SK-N-SH (cell line): ENCODE measurements around the gene SH2D3A. TPM values are rescaled to one million over a fixed set of nuclear protein-coding genes. Genes with fewer than 3 reads are reported as not detected.

Source experiments
- CTCF ChIA-PET: fragments of 300-600, 350-600 bp; formaldehyde crosslinking; extraction: SDS; loops from one replicate; lab custom pipeline; 2021; lab: Yijun Ruan, JAX
- POLR2A ChIA-PET: fragments of 350-600 bp; sonication (Branson Sonifier 250); formaldehyde crosslinking; extraction: SDS; loops from one replicate; lab custom pipeline; 2020; ENCODE audit warnings: antibody characterized with exemption, inconsistent platforms; lab: Yijun Ruan, JAX
- DNase-seq: peaks from one replicate; pipeline ENCODE4 v3.0.0; 2012
- H2AFZ ChIP-seq: fragments of 200-600 bp; sonication (generic); 2 replicates; pipeline ENCODE4 v1.8.1; 2016; ENCODE audit warnings: antibody characterized with exemption, mild to moderate bottlenecking, low read depth
- H3F3A ChIP-seq: fragments of 200-600 bp; sonication (generic); replicated peaks from 2 replicates; pipeline ENCODE3; 2016; ENCODE audit warnings: antibody characterized with exemption, mild to moderate bottlenecking; ENCODE audit not compliant: insufficient read depth
- H3K27ac ChIP-seq, 2 experiments: fragments of 200-500 bp in 1 of 2; fragments of 200-600 bp in 1 of 2; sonication (Bioruptor generic) in 1 of 2; sonication (generic), shearing (Covaris generic) in 1 of 2; 2 replicates each; pipeline versions ENCODE4 v1.5.1 to v1.6.1; 2014 to 2016; ENCODE audit warnings: low read depth in 2 of 2, inconsistent platforms in 1 of 2, low read length in 1 of 2, mild to moderate bottlenecking in 1 of 2, mixed read lengths in 1 of 2
- H3K27me3 ChIP-seq: fragments of 200-600 bp; sonication (generic), shearing (Covaris generic); 2 replicates; pipeline ENCODE4 v1.6.1; 2016; ENCODE audit warnings: mixed run types; ENCODE audit not compliant: insufficient read depth
- H3K36me3 ChIP-seq, 2 experiments: fragments of 200-500 bp in 1 of 2; fragments of 200-600 bp in 1 of 2; sonication (Bioruptor generic) in 1 of 2; sonication (generic) in 1 of 2; replicated peaks in 1 of 2; 2 replicates each; pipeline versions ENCODE3 to v1.5.1; 2014 to 2016; ENCODE audit warnings: low read length in 1 of 2, mild to moderate bottlenecking in 1 of 2; ENCODE audit not compliant: insufficient read depth in 2 of 2, control insufficient read depth in 1 of 2
- H3K4me1 ChIP-seq, 2 experiments: fragments of 200-500 bp in 1 of 2; fragments of 200-600 bp in 1 of 2; sonication (Bioruptor generic) in 1 of 2; sonication (generic), shearing (Covaris generic) in 1 of 2; 2 replicates each; pipeline versions ENCODE4 v1.5.1 to v1.6.1; 2014 to 2016; ENCODE audit warnings: low read depth in 1 of 2, low read length in 1 of 2, mixed run types in 1 of 2; ENCODE audit not compliant: insufficient read depth in 2 of 2, control insufficient read depth in 1 of 2
- H3K4me2 ChIP-seq: fragments of 200-600 bp; sonication (generic), shearing (Covaris generic); 2 replicates; pipeline ENCODE4 v1.6.1; 2017; ENCODE audit warnings: mixed run types
- H3K4me3 ChIP-seq, 2 experiments: fragments of 200-500 bp in 1 of 2; fragments of 200-600 bp in 1 of 2; sonication (Bioruptor generic) in 1 of 2; sonication (generic), shearing (Covaris generic) in 1 of 2; 2 replicates each; pipeline versions ENCODE4 v1.5.1 to v1.8.1; 2014 to 2016; ENCODE audit warnings: low read depth in 2 of 2, inconsistent platforms in 1 of 2, low read length in 1 of 2, mild to moderate bottlenecking in 1 of 2, mixed read lengths in 1 of 2, moderate library complexity in 1 of 2
- H3K79me2 ChIP-seq: fragments of 200-600 bp; sonication (generic); 2 replicates; pipeline ENCODE4 v1.8.1; 2017; ENCODE audit warnings: mild to moderate bottlenecking; ENCODE audit not compliant: insufficient read depth
- H3K9ac ChIP-seq: fragments of 200-600 bp; sonication (generic); 2 replicates; pipeline ENCODE4 v1.6.1; 2017; ENCODE audit warnings: mixed run types
- H3K9me2 ChIP-seq: fragments of 200-600 bp; sonication (generic); 2 replicates; pipeline ENCODE4 v1.6.1; 2017; ENCODE audit warnings: mixed run types
- H3K9me3 ChIP-seq: fragments of 200-600 bp; sonication (generic); 2 replicates; pipeline ENCODE4 v1.6.1; 2017; ENCODE audit warnings: mixed run types, mild to moderate bottlenecking, moderate library complexity
- H4K20me1 ChIP-seq: fragments of 200-600 bp; sonication (generic); 2 replicates; pipeline ENCODE4 v1.6.1; 2017; ENCODE audit warnings: mild to moderate bottlenecking, mixed run types; ENCODE audit not compliant: insufficient read depth
- CHD2 ChIP-seq: fragments of 150-350 bp; IDR thresholded peaks from 2 replicates; pipeline ENCODE4 v1.6.1; 2018; ENCODE audit warnings: low read length; ENCODE audit not compliant: partially characterized antibody
- CTCF ChIP-seq: fragments of 200-600 bp; sonication (generic); IDR thresholded peaks from 2 replicates; pipeline ENCODE4 v1.6.1; 2017; ENCODE audit warnings: antibody characterized with exemption, mild to moderate bottlenecking, moderate library complexity
- FOSL2 ChIP-seq: IDR thresholded peaks from 2 replicates; pipeline ENCODE4 v1.4.0; 2012; ENCODE audit warnings: low read depth, mild to moderate bottlenecking, moderate library complexity, borderline replicate concordance
- NFIC ChIP-seq: IDR thresholded peaks from 2 replicates; pipeline ENCODE4 v1.4.0; 2012; ENCODE audit warnings: borderline replicate concordance
- RCOR1 ChIP-seq: fragments of 150-350 bp; IDR thresholded peaks from 2 replicates; pipeline ENCODE4 v1.6.1; 2017; ENCODE audit warnings: antibody characterized with exemption, low read length
- REST ChIP-seq: IDR thresholded peaks from 2 replicates; pipeline ENCODE4 v1.6.1; 2012; ENCODE audit warnings: mild to moderate bottlenecking, low read depth, low read length, moderate library complexity
- RXRA ChIP-seq: IDR thresholded peaks from 2 replicates; pipeline ENCODE4 v1.4.0; 2012; ENCODE audit warnings: low read depth, mild to moderate bottlenecking, borderline replicate concordance
- TEAD4 ChIP-seq: IDR thresholded peaks from 2 replicates; pipeline ENCODE4 v1.4.0; 2012; ENCODE audit warnings: mild to moderate bottlenecking, borderline replicate concordance; ENCODE audit not compliant: insufficient read depth
- USF2 ChIP-seq: fragments of 150-350 bp; IDR thresholded peaks from 2 replicates; pipeline ENCODE4 v1.6.1; 2017; ENCODE audit warnings: antibody characterized with exemption, low read length, low read depth, borderline replicate concordance
- ZBTB33 ChIP-seq: IDR thresholded peaks from 2 replicates; pipeline ENCODE4 v1.4.0; 2012; ENCODE audit warnings: low read depth, borderline replicate concordance
- WGBS: methylation state at CpG from one replicate; pipeline ENCODE4 v1.1.6; 2017; ENCODE audit warnings: low lambda C conversion rate; 5-methylcytosine and 5-hydroxymethylcytosine counted together
- polyA plus RNA-seq, 3 experiments: library from polyadenylated mRNA; depleted of rRNA; stranded (reverse); fragments of >200 nt; gene quantifications; 2 replicates each; pipeline ENCODE4 v1.2.3, GENCODE V29; 2012

SH2D3A gene
- polyA plus RNA-seq, 1 of the 3 experiments (the other 2 are of a cell fraction) = 0.35 TPM

GRCh38 chr19:6718111-6718740 lies 49.0 kb downstream of the SH2D3A start:
- H3K27me3 ChIP-seq = peaks cover 27% of the 10 kb centered on the region
- no peaks in the 10 kb centered on the region for H3K9me3 ChIP-seq
- H3K36me3 ChIP-seq = no peaks in the 10 kb centered on the region
- H3K27ac ChIP-seq = no peak overlapping the region
- DNase-seq = no peak
- H4K20me1 ChIP-seq = no peaks in the 10 kb centered on the region
- H3K4me2 ChIP-seq = no peak overlapping the region
- CTCF ChIA-PET = no interaction called here
- POLR2A ChIA-PET = no interaction called here
- peaks cover 6% of the 10 kb centered on the region for H3F3A ChIP-seq
- no peak for TF ChIP-seq CTCF
- no peak overlapping the region for H3K9ac ChIP-seq
- no peak overlapping the region for H3K4me3 ChIP-seq
- H3K79me2 ChIP-seq = no peaks in the 10 kb centered on the region
- H3K9me2 ChIP-seq = no peaks in the 10 kb centered on the region
- 46% methylated on average over 20 of the region's 23 CpGs for WGBS
- H2AFZ ChIP-seq = no peak overlapping the region
- no peaks in the 10 kb centered on the region for H3K4me1 ChIP-seq

GRCh38 chr19:6717441-6717971 lies 49.7 kb downstream of the SH2D3A start:
- H4K20me1 ChIP-seq = no peaks in the 10 kb centered on the region
- no peak for TF ChIP-seq REST
- no peak for TF ChIP-seq FOSL2
- TF ChIP-seq CHD2 = no peak
- TF ChIP-seq USF2 = no peak
- no peak for TF ChIP-seq NFIC
- TF ChIP-seq ZBTB33 = no peak
- TF ChIP-seq RCOR1 = no peak
- TF ChIP-seq RXRA = no peak
- TF ChIP-seq TEAD4 = no peak
- H3K79me2 ChIP-seq = no peaks in the 10 kb centered on the region
- 47% methylated on average over 4 of the region's 4 CpGs for WGBS
- POLR2A ChIA-PET = no interaction called here
- no peak for DNase-seq
- no peak overlapping the region for H3K4me3 ChIP-seq
- H3K4me1 ChIP-seq = no peaks in the 10 kb centered on the region
- no peak overlapping the region for H2AFZ ChIP-seq
- no peaks in the 10 kb centered on the region for H3K9me2 ChIP-seq
- H3K4me2 ChIP-seq = no peak overlapping the region
- no peaks in the 10 kb centered on the region for H3K9me3 ChIP-seq
- peaks cover 6% of the 10 kb centered on the region for H3F3A ChIP-seq
- CTCF ChIA-PET = no interaction called here
- H3K27me3 ChIP-seq = peaks cover 23% of the 10 kb centered on the region
- no peak overlapping the region for H3K27ac ChIP-seq
- no peak overlapping the region for H3K9ac ChIP-seq
- no peaks in the 10 kb centered on the region for H3K36me3 ChIP-seq
